SJCRH30 (cell line): ENCODE data around the gene POLR2L. TPM values are rescaled to one million over a fixed set of nuclear protein-coding genes. Genes with fewer than 3 reads are reported as not detected.

Experiments used
- DNase-seq, 2 experiments: peaks; one replicate each; pipeline ENCODE4 v3.0.0-alpha.2; 2015 to 2020
- H3K27ac ChIP-seq: fragments of 250-450 bp; sonication (Bioruptor Pico); 2 replicates; pipeline ENCODE4 v1.5.1; 2020; ENCODE audit warnings: mild to moderate bottlenecking, moderate library complexity
- H3K27me3 ChIP-seq: fragments of 250-450 bp; sonication (Bioruptor Pico); 2 replicates; pipeline ENCODE4 v1.5.1; 2020; ENCODE audit warnings: mild to moderate bottlenecking, moderate library complexity
- H3K36me3 ChIP-seq: fragments of 250-450 bp; sonication (Bioruptor Pico); 2 replicates; pipeline ENCODE4 v1.5.1; 2020; ENCODE audit warnings: mild to moderate bottlenecking, moderate library complexity
- H3K4me1 ChIP-seq: fragments of 250-450 bp; sonication (Bioruptor Pico); 2 replicates; pipeline ENCODE4 v1.5.1; 2020; ENCODE audit warnings: mild to moderate bottlenecking, moderate library complexity
- H3K4me3 ChIP-seq: fragments of 250-450 bp; sonication (Bioruptor Pico); 2 replicates; pipeline ENCODE4 v1.5.1; 2020; ENCODE audit warnings: mild to moderate bottlenecking, moderate library complexity
- H3K9me3 ChIP-seq: fragments of 250-450 bp; sonication (Bioruptor Pico); replicated peaks from 2 replicates; pipeline ENCODE4 v1.5.1; 2020; ENCODE audit warnings: mild to moderate bottlenecking, moderate library complexity
- total RNA-seq: library from RNA; depleted of rRNA; stranded (reverse); fragments of >200 nt; shearing (Covaris generic); gene quantifications from 2 replicates; pipeline ENCODE4 v1.2.3, GENCODE V29; 2014; rRNA removed

POLR2L gene
- total RNA-seq, 1 experiment from 2014 or later = 292 TPM

GRCh38 chr11:791658-792534 lies 50.4 kb downstream of the POLR2L start:
- Histone ChIP-seq H3K27me3 (no peaks in the 10 kb centered on the region), H3K4me3 (no peak overlapping the region), H3K36me3 (no peaks in the 10 kb centered on the region), H3K4me1 (peaks cover 31% of the 10 kb centered on the region), H3K27ac (no peak overlapping the region), H3K9me3 (no peaks in the 10 kb centered on the region)
- peak in 1 of 2 experiments; percentile 2 for DNase-seq

GRCh38 chr11:790721-791564 lies 51.4 kb downstream of the POLR2L start:
- no peak overlapping the region for H3K4me3 ChIP-seq
- peak; percentile 61 to 65 for DNase-seq
- no peaks in the 10 kb centered on the region for H3K27me3 ChIP-seq
- no peak overlapping the region for H3K27ac ChIP-seq
- H3K36me3 ChIP-seq = no peaks in the 10 kb centered on the region
- H3K4me1 ChIP-seq = peaks cover 32% of the 10 kb centered on the region
- no peaks in the 10 kb centered on the region for H3K9me3 ChIP-seq

GRCh38 chr11:789943-790342 lies 52.4 kb downstream of the POLR2L start, which contains the start of gene CEND1:
Gene CEND1, minus strand, starts transcription at chr11:790090. Its CDS starts 1,514 bp downstream, at chr11:788576.
- Histone ChIP-seq H3K27me3 (no peaks in the 10 kb centered on the region), H3K4me1 (peaks cover 23% of the 10 kb centered on the region), H3K36me3 (no peaks in the 10 kb centered on the region), H3K4me3 (peak within 1 kb of the TSS; percentile 33), H3K27ac (peak within 1 kb of the TSS; percentile 34), H3K9me3 (no peaks in the 10 kb centered on the region)
- DNase-seq = peak in 1 of 2 experiments; percentile 52

Other genes with a start within 250 kb of the POLR2L start
- gene IRF7, start 226.6 kb downstream of the POLR2L start, total RNA-seq = 3.6 and 5.8 TPM in 2 replicates
- not detected in 2 replicates for gene CDHR5, start 217.6 kb downstream of the POLR2L start, total RNA-seq
- gene SCT, start 215.3 kb downstream of the POLR2L start, total RNA-seq = not detected in 2 replicates
- gene DRD4, start 205.3 kb downstream of the POLR2L start, total RNA-seq = not detected in 2 replicates
- 26.6 and 33.6 TPM in 2 replicates for gene DEAF1, start 147.3 kb downstream of the POLR2L start, total RNA-seq
- 10.7 and 17.7 TPM in 2 replicates for gene TMEM80, start 146.7 kb downstream of the POLR2L start, total RNA-seq
- gene EPS8L2, start 136.3 kb downstream of the POLR2L start, total RNA-seq = 12.7 and 18.5 TPM in 2 replicates
- 107 and 108 TPM in 2 replicates for gene TALDO1, start 95.1 kb downstream of the POLR2L start, total RNA-seq
- gene GATD1, start 65.0 kb downstream of the POLR2L start, total RNA-seq = 28.9 and 39.9 TPM in 2 replicates
- 1.5 TPM in 2 replicates for gene CEND1, start 52.4 kb downstream of the POLR2L start, total RNA-seq
- gene SLC25A22, start 44.2 kb downstream of the POLR2L start, total RNA-seq = 20.2 and 22.4 TPM in 2 replicates
- 18.3 and 21.2 TPM in 2 replicates for gene PIDD1, start 37.3 kb downstream of the POLR2L start, total RNA-seq
- 1,150 and 1,247 TPM in 2 replicates for gene RPLP2, start 32.6 kb downstream of the POLR2L start, total RNA-seq
- gene PNPLA2, start 23.6 kb downstream of the POLR2L start, total RNA-seq = 16.5 and 19.6 TPM in 2 replicates
- 1.6 and 1.9 TPM in 2 replicates for gene CRACR2B, start 14.6 kb downstream of the POLR2L start, total RNA-seq
- gene CD151, start 9.6 kb downstream of the POLR2L start, total RNA-seq = 122 and 133 TPM in 2 replicates
- 26.0 and 26.9 TPM in 2 replicates for gene TSPAN4, start 323 bp upstream of the POLR2L start, total RNA-seq
- gene CHID1, start 68.3 kb upstream of the POLR2L start, total RNA-seq = 51.4 and 56.7 TPM in 2 replicates
- 40.6 and 42.6 TPM in 2 replicates for gene AP2A2, start 83.3 kb upstream of the POLR2L start, total RNA-seq
- not detected in 2 replicates for gene MUC6, start 194.2 kb upstream of the POLR2L start, total RNA-seq
- gene MUC2, start 232.3 kb upstream of the POLR2L start, total RNA-seq = 0.06 and 0.08 TPM in 2 replicates